Immature natural killer cell (primary cell): ENCODE data around the gene MBLAC1. TPM values are rescaled to one million over a fixed set of nuclear protein-coding genes. Genes with fewer than 3 reads are reported as not detected.

Experiments used
- DNase-seq, 3 donors: peaks; one replicate each; pipeline ENCODE4 v3.0.0; 2022; ENCODE audit warnings: mixed read lengths in 1 of 3
- H3K27ac Mint-ChIP-seq, 6 donors: one replicate each; pipeline ENCODE4 v1.8.0; 2020; ENCODE audit warnings: mixed read lengths in 6 of 6, mild to moderate bottlenecking in 5 of 6, inconsistent platforms in 4 of 6, moderate library complexity in 3 of 6
- H3K27me3 Mint-ChIP-seq, 3 donors: one replicate each; pipeline ENCODE4 v1.8.0; 2020 to 2021; ENCODE audit warnings: low read depth in 3 of 3, mild to moderate bottlenecking in 3 of 3, mixed read lengths in 3 of 3, moderate library complexity in 3 of 3, inconsistent platforms in 1 of 3
- H3K36me3 Mint-ChIP-seq, 3 donors: one replicate each; pipeline ENCODE4 v1.8.0; 2020; ENCODE audit warnings: mixed read lengths in 3 of 3, inconsistent platforms in 2 of 3, mild to moderate bottlenecking in 2 of 3
- H3K4me1 Mint-ChIP-seq, 2 donors: one replicate each; pipeline ENCODE4 v1.8.0; 2020; ENCODE audit warnings: inconsistent platforms in 2 of 2, mild to moderate bottlenecking in 2 of 2, mixed read lengths in 2 of 2, moderate library complexity in 1 of 2
- H3K4me3 Mint-ChIP-seq, 5 donors: one replicate each; pipeline ENCODE4 v1.8.0; 2020; ENCODE audit warnings: mild to moderate bottlenecking in 5 of 5, mixed read lengths in 5 of 5, inconsistent platforms in 3 of 5, moderate library complexity in 3 of 5
- H3K9me3 Mint-ChIP-seq, 6 donors: one replicate each; pipeline ENCODE4 v1.8.0; 2020; ENCODE audit warnings: mild to moderate bottlenecking in 6 of 6, mixed read lengths in 6 of 6, inconsistent platforms in 4 of 6, moderate library complexity in 3 of 6
- polyA plus RNA-seq, 3 donors: library from polyadenylated mRNA; unstranded; fragments of 300-500 nt; fragmentation: Illumina TruSeq; gene quantifications; one replicate each; pipeline ENCODE4 v1.2.3, GENCODE V29; 2021

Gene MBLAC1
- polyA plus RNA-seq, 3 donors from 2014 or later, result 2.2 to 2.6 (median 2.4) TPM

- Mint-ChIP-seq H3K4me3 (peak overlapping the region; percentile 38 to 64 (median 56)), H3K4me1 (peaks cover 20 to 22% of the 10 kb centered on the region in 2 donors), H3K27me3 (peaks cover 12 to 24% (median 18%) of the 10 kb centered on the region in 3 donors), H3K27ac (peak overlapping the region; percentile 29 to 68 (median 60)), H3K36me3 (peaks cover 0 to 33% (median 10%) of the 10 kb centered on the region in 3 donors), H3K9me3 (no peaks in the 10 kb centered on the region)
- no peak for DNase-seq
These were observed 36.0 kb upstream of the MBLAC1 start for GRCh38 chr7:100090527-100091410.

- H3K27me3 Mint-ChIP-seq, result peaks cover 12 to 24% (median 18%) of the 10 kb centered on the region in 3 donors
- H3K4me1 Mint-ChIP-seq, result peaks cover 20 to 22% of the 10 kb centered on the region in 2 donors
- no peak for DNase-seq
- H3K27ac Mint-ChIP-seq, result peak overlapping the region in 5 of 6 donors; percentile 12 to 57 (median 49)
- peak overlapping the region in 1 of 5 donors; percentile 33 for H3K4me3 Mint-ChIP-seq
- H3K9me3 Mint-ChIP-seq, result no peaks in the 10 kb centered on the region
- H3K36me3 Mint-ChIP-seq, result peaks cover 0 to 36% (median 13%) of the 10 kb centered on the region in 3 donors
These were observed 35.2 kb upstream of the MBLAC1 start for GRCh38 chr7:100091411-100092181.

GRCh38 chr7:100093054-100093453 lies 33.7 kb upstream of the MBLAC1 start:
- H3K27me3 Mint-ChIP-seq, result peaks cover 14 to 22% (median 15%) of the 10 kb centered on the region in 3 donors
- peaks cover 9 to 47% (median 23%) of the 10 kb centered on the region in 3 donors for H3K36me3 Mint-ChIP-seq
- H3K4me1 Mint-ChIP-seq, result peaks cover 21 to 31% of the 10 kb centered on the region in 2 donors
- H3K4me3 Mint-ChIP-seq, result no peak overlapping the region
- H3K27ac Mint-ChIP-seq, result peak overlapping the region in 2 of 6 donors; percentile 43 to 53
- DNase-seq, result no peak
- H3K9me3 Mint-ChIP-seq, result no peaks in the 10 kb centered on the region

- peaks cover 12 to 51% (median 27%) of the 10 kb centered on the region in 3 donors for H3K36me3 Mint-ChIP-seq
- H3K4me3 Mint-ChIP-seq, result no peak overlapping the region
- H3K27me3 Mint-ChIP-seq, result peaks cover 12 to 20% (median 14%) of the 10 kb centered on the region in 3 donors
- DNase-seq, result no peak
- H3K9me3 Mint-ChIP-seq, result no peaks in the 10 kb centered on the region
- H3K4me1 Mint-ChIP-seq, result peaks cover 22 to 33% of the 10 kb centered on the region in 2 donors
- H3K27ac Mint-ChIP-seq, result peak overlapping the region in 1 of 6 donors; percentile 53
These were observed 33.3 kb upstream of the MBLAC1 start for GRCh38 chr7:100093498-100093897.

DNA sequence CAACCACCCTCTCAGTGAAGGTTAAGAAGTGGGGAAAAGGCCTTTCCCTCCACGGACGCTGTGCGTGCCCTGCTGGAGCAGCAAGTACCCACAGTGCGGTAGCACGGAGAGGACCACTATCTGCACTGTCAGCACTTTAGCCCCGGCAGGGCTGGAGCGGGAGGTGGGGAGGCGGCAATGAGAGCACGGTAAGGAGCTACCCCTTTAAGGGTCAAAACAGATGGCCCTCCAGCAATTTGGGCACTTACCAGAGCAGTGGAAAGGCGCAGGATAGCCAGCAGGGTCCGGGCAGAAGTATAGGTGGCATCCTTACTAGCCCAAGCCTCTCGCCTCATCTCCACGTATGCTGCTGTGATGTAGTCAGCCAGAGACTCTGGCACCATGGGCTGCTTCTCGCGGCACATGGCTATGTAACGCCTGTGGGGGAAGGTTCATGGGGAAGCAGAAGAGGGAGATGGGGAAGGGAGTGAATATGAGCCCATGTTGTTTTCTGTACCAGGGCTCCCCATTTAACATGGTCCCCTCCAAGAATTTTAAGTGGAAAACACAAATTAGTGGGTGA lies 32.8 kb upstream of the MBLAC1 start:
- Mint-ChIP-seq H3K27me3 (peaks cover 10 to 15% (median 11%) of the 10 kb centered on the region in 3 donors), H3K4me3 (no peak overlapping the region), H3K4me1 (peaks cover 27 to 35% of the 10 kb centered on the region in 2 donors), H3K36me3 (peaks cover 17 to 56% (median 32%) of the 10 kb centered on the region in 3 donors), H3K27ac (no peak overlapping the region), H3K9me3 (no peaks in the 10 kb centered on the region)
- no peak for DNase-seq

DNA sequence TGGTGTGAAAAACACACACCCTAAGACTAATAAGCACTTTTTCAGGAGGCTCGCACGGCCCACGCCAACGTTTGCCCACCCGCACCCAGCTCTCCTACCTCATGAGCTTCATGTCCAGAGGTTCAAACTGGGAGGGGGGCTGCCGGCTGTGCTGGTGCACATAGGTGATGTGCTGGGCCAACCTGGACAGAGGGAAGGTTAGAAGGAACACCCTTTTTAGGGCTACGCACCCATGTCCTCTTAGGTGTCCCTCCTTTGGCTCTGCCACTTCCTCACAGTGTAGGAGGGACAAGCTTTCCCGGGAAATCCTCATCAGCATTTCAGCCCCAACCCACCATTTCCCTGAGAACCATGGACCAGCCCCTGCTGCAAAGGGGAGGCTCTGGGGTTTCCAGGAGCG lies 31.5 kb upstream of the MBLAC1 start:
- Mint-ChIP-seq H3K27me3 (peaks cover 10 to 14% (median 13%) of the 10 kb centered on the region in 3 donors), H3K36me3 (peaks cover 18 to 60% (median 32%) of the 10 kb centered on the region in 3 donors)

DNA sequence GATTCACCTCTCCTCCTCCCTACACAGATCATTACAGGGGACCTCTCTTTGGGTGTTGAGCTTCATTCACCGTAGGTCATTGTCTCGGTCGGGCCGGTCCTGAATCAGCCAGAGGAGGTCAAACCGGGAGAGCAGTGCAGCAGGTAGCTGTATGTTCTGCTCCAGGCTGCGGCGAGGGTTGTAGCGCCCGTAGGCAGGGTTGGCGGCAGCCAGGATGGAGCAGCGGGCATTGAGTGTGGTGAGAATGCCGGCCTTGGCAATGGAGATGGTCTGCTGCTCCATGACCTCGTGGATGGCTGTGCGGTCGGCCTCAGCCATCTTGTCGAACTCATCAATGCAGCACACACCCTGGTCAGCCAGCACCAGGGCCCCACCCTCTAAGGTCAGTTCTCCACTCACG lies 31.1 kb upstream of the MBLAC1 start:
- Mint-ChIP-seq H3K27ac (peak overlapping the region in 1 of 6 donors; percentile 69), H3K9me3 (no peaks in the 10 kb centered on the region), H3K36me3 (peaks cover 18 to 56% (median 32%) of the 10 kb centered on the region in 3 donors), H3K4me1 (peaks cover 30 to 35% of the 10 kb centered on the region in 2 donors), H3K27me3 (peaks cover 14 to 17% (median 15%) of the 10 kb centered on the region in 3 donors), H3K4me3 (no peak overlapping the region)
- DNase-seq, result no peak

More for the DNA sequence above, 31.5 kb upstream of the MBLAC1 start:
- Mint-ChIP-seq H3K4me1 (peaks cover 31 to 37% of the 10 kb centered on the region in 2 donors), H3K27ac (no peak overlapping the region), H3K4me3 (no peak overlapping the region), H3K9me3 (no peaks in the 10 kb centered on the region)
- no peak for DNase-seq

- peak overlapping the region; percentile 35 to 93 (median 67) for H3K4me3 Mint-ChIP-seq
- peaks cover 23 to 34% (median 32%) of the 10 kb centered on the region in 3 donors for H3K27me3 Mint-ChIP-seq
- peak overlapping the region; percentile 89 to 98 (median 97) for H3K27ac Mint-ChIP-seq
- H3K4me1 Mint-ChIP-seq, result peaks cover 38 to 42% of the 10 kb centered on the region in 2 donors
- no peaks in the 10 kb centered on the region for H3K9me3 Mint-ChIP-seq
- DNase-seq, result no peak
- peaks cover 20 to 35% (median 22%) of the 10 kb centered on the region in 3 donors for H3K36me3 Mint-ChIP-seq
These were observed 27.9 kb upstream of the MBLAC1 start for GRCh38 chr7:100098913-100099312.

- Mint-ChIP-seq H3K36me3 (peaks cover 21 to 35% (median 22%) of the 10 kb centered on the region in 3 donors), H3K27ac (peak overlapping the region; percentile 89 to 98 (median 97)), H3K9me3 (no peaks in the 10 kb centered on the region), H3K4me3 (peak overlapping the region; percentile 82 to 96 (median 93)), H3K4me1 (peaks cover 38 to 44% of the 10 kb centered on the region in 2 donors), H3K27me3 (peaks cover 23 to 34% (median 32%) of the 10 kb centered on the region in 3 donors)
- no peak for DNase-seq
These were observed 27.3 kb upstream of the MBLAC1 start for GRCh38 chr7:100099452-100099851.

GRCh38 chr7:100100420-100101015 lies 26.2 kb upstream of the MBLAC1 start:
- H3K27ac Mint-ChIP-seq, result peak overlapping the region; percentile 90 to 98 (median 97)
- H3K4me1 Mint-ChIP-seq, result peaks cover 38 to 44% of the 10 kb centered on the region in 2 donors
- peaks cover 23 to 34% (median 32%) of the 10 kb centered on the region in 3 donors for H3K27me3 Mint-ChIP-seq
- no peaks in the 10 kb centered on the region for H3K9me3 Mint-ChIP-seq
- H3K36me3 Mint-ChIP-seq, result peaks cover 21 to 30% (median 22%) of the 10 kb centered on the region in 3 donors
- peak; percentile 92 to 94 (median 93) for DNase-seq
- peak overlapping the region; percentile 82 to 96 (median 93) for H3K4me3 Mint-ChIP-seq

GRCh38 chr7:100101016-100101862 lies 25.5 kb upstream of the MBLAC1 start, which contains the start of the genes AP4M1 and MCM7:
AP4M1 (plus strand) TSS chr7:100101643; CDS start chr7:100101715, 72 bp downstream.
MCM7 (minus strand) TSS chr7:100101397; CDS start chr7:100101294, 103 bp downstream.
- Mint-ChIP-seq H3K4me1 (peaks cover 38 to 44% of the 10 kb centered on the region in 2 donors), H3K4me3 (peak within 1 kb of the TSS; percentile 82 to 96 (median 93)), H3K9me3 (no peaks in the 10 kb centered on the region), H3K27ac (peak within 1 kb of the TSS; percentile 90 to 98 (median 97)), H3K36me3 (peaks cover 19 to 25% (median 21%) of the 10 kb centered on the region in 3 donors), H3K27me3 (peaks cover 23 to 34% (median 32%) of the 10 kb centered on the region in 3 donors)
- DNase-seq, result peak; percentile 96 to 97 (median 96)
